EH (cell line): ENCODE measurements around the gene MRAS.

Experiments used
- DNase-seq: peaks from one replicate; pipeline ENCODE4 v3.0.0-alpha.2; 2015; ENCODE audit warnings: low read depth

The MRAS gene

DNA sequence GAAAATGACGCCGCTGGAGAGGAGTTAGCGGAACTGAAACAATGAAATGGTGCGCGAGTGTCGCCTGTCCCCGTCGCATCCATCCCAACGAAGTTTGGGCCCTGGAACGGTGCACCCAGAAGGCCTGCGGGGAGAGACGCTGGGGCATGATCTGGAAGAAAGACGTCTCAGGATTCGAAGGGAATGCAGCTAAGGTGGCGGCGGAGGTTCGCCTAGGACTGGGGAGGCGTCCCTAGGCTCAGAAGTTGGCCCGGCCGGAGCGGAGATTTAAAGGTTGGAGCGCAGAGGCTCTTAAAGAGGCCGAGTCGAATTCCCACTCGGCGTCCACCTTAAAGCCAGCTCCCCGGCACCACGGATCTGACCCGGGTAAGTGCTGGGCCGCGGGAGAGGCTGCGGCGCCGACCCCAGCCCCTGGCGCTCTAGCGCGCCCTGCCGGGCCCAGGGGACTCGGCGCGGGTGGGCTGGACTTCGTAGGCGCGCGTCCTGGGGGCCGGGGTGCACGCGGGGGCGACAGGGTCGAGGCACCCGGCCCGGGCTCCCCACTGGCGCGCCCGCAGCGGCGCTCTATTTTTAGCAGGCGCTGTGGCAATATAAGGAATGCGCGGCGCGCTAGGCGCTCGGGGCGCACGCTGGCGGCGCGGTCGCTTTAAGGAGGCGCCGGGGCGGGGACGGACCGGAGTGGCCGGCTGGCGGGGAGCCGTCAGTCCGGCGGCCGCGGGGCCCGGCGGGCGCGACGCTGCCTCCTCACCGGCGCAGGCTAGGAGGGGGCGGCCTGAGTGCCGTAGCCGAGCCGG lies at the start of gene MRAS:
Gene MRAS, plus strand, starts transcription at position 620 of the 794 bp plus-strand sequence. CDS start 24,305 bp downstream, outside the sequence.
- DNase-seq, result peak; percentile 88

DNA sequence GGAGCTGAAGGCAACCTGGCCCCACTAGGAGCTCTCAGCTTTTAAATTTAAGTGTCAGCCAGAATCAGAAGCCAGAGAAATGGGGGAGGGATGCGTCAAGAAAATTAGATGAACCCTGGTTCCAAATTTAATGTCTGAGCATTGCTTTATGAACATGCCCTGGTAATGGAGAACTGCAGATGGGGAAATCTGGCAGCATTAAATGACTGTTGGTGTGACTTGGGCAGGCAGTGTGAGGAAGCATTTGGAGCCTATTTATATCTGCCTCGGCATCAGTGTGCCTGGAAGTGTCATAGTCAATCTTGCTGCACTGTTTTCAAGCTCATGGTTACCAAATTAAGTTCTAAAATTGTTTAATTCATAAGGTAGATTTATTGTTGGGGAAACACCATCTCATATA lies 47.7 kb upstream of the MRAS start:
- no peak for DNase-seq

DNA sequence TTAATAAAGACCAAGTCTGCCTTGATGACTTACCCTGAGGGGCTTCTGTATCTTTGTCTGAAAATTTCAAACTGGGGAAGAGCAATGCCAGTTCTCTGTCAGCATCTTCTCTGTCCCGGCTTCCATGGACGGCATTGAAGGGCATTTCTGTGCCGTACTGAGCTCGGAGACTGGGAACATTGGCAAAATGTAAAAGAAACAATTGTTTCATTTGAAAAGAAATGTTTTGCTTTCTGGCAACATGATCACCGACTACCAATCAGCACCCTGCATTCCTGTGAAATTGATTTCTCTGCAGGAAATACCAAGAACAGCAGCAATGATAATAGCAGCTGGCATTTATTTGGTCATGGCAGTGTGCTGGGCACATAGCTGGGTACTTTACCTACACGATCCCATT lies 44.9 kb upstream of the MRAS start:
- no peak for DNase-seq

DNA sequence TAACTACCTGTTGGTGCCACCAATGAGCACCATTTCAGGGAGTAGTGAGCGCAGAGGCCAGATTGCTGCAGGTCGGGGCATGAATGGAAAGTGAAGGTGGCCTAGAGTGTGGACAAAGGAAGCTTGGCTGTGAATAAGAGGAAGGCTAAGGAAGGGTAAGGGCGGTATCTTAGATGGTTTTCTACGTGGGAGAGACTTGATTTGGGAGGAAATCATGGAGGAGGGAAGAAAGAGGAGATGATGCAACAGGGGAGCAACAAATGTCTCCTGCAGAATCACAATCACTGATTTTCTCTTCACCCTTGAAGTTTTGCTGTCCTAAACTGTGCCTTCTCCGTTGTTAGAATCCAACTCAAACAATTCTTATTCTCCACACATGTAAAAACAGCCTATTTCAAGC lies 40.5 kb upstream of the MRAS start:
- DNase-seq, result no peak

DNA sequence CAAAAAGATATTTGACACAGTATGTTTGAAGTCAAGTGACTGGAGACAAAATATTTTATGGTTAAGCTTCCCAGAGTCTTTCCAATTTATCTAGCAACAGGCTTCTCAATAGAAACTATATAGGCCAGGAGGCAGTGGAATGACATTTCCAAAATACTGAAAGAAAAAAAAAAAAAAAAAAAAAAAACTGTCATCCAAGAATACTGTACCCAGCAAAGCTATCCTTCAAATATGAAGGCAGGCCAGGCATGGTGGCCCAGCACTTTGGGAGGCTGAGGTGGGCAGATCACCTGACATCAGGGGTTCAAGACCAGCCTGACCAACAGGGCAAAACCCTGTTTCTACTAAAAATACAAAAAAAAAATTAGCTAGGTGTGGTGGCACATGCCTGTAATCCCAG lies 39.6 kb upstream of the MRAS start:
- no peak for DNase-seq

DNA sequence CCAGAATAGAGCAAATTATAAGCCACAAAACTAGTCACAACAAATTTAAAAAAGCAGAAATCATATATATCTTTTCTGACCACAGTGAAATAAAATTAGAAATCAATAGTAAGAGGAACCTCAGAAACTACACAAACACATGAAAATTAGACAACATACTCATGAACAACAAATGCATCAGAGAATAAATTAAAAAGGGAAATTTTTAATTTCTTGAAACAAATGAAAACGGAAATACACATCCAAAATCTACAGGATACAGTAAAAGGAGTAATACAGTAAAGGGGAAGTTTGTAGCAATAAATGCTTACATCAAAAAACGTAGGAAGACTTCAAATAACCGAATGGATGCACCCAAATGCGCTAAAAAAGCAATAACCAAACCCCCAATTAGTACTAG lies 37.9 kb upstream of the MRAS start:
- no peak for DNase-seq

DNA sequence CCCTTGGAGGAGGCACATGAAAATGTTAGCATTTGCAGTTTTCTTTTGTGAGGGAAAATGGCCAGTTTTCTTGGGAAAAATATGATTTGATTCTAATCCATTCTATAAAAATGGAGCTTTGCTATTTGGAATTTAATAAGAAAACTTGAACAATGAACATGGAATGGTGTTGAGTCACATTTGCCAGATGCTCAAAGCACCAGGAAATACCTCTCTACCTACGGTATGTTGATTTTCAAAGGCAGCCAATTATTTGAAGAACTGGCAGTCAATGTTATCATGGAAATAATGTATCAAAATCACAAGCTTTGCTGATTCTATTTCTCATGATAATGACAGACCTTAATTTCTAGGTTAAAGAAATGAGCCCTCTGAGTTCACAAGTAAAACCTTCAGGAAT lies 33.6 kb upstream of the MRAS start:
- DNase-seq, result peak; percentile 24

DNA sequence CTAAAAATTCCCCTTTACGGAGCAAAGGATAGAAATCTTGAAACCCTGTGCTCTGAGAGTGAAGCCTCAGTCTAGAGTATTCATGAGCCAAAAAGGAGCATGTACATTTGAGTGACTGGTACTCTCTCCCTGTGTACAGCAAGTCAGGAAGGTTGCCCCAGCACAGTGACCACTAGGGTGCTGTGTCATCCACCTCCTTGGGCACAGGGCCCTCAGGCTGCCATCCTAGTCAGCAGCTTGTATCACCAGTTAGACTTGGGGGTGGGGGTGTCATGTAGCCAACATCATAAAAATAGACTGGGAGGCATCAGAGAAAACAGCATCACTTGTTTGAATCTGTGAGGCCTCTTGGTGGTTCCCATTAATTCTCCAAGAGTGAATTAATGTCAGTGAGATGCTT lies 30.7 kb upstream of the MRAS start:
- DNase-seq, result no peak

DNA sequence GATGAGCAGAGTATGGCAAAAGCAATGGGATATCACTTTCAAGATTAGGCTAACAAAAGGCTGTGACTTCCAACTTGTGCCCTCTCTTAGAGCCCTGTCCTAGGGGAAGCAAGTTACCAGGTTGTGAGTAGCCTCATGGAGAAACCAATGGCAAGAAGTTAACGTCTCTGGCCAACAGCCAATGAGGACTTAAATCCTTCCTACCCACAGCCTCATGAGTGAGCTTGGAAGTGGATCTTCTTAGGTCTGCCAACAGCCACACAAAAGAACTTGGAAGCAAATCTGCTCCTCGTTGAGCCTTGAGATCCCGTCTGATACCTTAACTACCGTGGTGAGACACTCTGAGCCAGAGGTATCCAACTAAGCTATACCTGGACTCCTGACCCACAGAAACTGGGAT lies 24.4 kb upstream of the MRAS start:
- DNase-seq, result no peak

DNA sequence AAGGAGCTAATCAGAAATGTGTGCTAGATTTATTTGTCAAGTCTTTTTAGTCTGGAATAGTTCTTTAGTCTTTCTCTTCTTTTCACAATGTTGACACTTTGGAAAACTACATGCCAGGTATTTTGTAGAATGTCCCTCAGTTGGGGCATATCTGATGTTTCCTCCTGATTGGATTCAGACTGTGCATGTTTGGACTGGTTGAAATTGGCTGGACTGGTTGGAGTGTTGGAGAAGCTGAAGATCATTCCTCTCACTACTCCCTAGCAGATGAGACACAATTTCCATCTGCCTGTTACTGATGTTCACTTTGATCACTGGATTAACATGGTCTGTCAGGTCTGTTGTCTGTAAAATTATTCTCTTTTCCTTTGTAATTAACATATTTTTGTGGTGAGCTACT lies 22.4 kb upstream of the MRAS start:
- no peak for DNase-seq

DNA sequence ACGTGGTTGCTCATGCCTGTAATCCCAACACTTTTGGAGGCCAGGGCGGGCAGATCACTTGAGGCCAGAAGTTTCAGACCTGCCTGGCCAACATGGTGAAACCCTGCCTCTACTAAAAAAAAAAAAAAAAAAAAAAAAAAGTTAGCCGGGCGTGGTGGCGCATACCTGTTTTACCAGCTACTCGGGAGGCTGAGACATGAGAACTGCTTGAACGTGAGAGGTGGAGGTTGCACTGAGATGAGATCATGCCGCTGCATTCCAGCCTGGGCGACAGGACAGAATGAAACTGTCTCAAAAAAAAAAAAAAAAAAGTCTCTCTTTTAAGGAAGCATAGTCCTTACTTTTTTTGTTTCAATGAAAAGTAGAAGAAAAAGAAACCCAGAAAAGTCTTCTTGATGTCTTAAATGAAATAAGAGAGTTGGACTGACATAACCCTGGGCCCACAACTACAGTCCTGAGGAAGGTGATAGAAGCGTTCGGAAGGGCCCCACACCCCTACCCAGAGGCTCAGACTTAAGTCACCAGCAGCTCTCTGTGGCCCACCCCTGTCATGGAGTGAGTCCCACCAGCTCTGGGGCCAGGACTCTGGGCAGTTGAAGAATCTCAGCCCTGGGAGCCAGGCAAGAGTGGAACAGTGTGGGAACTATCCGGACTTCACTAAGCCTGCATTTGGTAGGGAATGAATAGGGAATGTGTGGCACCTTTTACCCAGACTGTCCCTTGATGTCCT lies 21.3 kb upstream of the MRAS start:
- DNase-seq, result no peak

DNA sequence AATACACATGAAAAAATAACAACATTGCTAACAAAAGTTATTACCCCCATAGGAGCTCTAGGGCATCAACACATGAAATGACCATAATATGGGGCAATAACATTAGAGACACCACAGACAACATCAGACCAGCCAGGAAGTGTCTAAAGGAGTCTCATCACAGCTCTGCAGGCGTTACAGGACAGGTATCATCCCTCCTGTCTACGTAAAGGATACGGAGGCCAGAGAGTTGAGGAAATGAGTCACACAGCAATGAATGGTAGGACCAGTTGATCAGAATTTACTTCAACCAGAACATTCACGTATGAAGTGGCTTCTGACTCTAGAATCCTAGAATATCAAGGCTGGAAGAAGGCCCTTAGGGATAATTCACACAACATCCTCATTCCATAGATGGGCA lies 20.5 kb upstream of the MRAS start:
- DNase-seq, result no peak

DNA sequence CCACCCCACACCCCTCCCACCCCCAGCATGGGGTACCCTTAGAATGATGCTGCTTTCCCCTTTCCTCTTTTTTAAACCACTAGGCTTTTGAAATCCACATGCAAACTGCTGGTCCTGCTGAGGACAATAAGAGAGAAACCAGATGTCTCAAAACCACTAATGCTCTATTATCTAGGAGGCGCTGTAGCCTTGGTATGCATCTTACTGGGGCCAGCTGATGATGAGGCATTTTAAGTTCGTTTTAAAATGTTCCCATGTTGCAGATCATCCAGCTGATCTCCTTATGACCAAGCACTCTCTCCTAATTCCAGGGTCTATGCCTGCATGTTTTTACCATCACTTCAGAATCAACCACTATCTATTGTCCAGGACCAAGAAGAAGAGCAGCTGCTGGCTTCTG lies 20.0 kb upstream of the MRAS start:
- DNase-seq, result peak; percentile 44

DNA sequence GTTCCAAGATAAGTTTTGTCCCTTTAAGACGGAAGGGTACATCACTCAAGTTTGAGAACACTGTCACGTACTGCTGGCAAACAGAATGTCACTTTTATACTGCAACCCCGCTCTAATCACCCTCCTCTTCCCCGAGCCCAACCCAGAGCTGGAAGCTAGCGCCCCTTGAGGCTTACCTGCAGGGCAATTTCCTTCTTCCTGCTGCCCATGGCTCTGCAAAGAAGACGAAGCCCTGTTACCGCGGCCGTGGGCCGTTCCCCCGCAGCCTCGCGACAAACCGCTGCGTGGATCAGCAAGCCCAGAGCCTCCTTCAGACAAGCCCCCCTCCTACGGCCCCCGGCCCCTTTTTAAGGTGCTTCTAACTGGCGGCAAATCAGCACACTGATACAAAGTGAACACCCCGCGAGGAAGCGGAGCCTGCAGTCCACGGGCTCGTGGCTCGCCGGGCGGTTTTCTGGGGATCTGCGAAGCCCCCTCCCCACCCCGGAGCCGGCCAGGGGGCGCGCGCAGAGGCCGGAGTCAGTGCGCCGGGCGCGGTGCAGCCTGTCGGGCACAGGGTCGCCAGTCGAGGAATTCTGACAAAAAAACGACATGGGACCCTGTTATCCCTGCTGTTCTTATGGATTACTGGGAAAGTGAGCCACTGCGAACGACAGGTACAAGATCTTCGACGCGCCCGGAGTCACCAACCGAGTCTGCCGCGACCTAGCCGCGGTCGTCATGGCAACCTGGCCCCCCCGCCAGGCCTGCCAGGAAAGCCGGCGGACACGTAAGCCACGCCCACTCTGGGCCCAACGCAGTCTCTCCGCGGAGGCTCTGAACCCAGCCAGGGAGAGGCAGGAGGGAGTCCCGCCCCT lies 19.0 kb upstream of the MRAS start, which contains the start of gene NME9:
Gene NME9, minus strand, starts transcription at position 725 of the 857 bp plus-strand sequence. Its CDS starts 516 bp downstream, at position 209.
- DNase-seq, result peak; percentile 87

DNA sequence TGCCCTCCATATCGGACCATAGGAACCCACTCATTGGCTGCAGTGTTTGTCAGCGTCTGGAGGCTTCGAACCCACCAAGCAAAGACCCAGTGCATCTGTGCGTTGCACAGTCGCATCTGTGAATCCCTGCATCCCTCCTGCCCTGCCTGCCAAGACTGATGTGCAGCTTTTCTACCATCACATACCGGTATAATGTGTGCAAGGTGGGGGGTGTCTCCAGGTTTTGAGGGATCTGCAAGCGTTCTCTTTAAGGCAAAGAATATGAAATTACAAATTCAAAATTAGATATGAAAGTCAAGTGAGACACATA lies 18.4 kb upstream of the MRAS start:
- no peak for DNase-seq

DNA sequence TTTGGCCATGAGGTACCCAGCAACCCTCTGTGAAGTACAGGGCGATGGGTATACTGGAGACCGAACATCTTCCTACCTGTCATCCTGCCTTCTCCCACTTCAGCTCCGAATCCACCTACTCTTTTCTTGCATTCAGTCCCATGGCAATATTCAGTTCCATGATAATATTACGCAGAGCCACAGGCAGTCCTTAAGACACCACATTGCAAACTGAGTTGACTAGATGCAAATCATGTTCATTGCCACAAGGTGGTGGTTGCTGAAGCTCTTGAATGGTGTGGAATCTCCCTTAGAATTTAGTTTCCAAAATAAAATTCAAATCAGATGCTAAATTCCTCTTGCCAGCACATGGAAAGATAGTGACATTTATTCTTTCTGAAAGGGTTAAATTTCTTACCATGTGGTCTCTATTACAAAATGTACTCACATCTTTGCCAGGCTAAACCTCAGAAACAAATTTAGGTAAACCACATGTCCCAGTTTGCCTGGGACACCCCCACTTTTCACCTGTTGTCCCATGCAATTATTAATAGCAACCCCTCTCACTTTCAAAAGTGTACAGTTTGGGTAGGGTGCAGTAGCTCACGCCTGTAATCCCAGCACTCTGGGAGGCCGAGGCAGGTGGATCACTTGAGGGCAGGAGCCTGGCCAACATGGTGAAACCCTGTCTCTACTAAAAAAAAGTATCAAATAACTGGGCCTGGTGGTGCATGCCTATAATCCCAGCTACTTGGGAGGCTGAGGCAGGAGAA lies 17.1 kb upstream of the MRAS start:
- no peak for DNase-seq

DNA sequence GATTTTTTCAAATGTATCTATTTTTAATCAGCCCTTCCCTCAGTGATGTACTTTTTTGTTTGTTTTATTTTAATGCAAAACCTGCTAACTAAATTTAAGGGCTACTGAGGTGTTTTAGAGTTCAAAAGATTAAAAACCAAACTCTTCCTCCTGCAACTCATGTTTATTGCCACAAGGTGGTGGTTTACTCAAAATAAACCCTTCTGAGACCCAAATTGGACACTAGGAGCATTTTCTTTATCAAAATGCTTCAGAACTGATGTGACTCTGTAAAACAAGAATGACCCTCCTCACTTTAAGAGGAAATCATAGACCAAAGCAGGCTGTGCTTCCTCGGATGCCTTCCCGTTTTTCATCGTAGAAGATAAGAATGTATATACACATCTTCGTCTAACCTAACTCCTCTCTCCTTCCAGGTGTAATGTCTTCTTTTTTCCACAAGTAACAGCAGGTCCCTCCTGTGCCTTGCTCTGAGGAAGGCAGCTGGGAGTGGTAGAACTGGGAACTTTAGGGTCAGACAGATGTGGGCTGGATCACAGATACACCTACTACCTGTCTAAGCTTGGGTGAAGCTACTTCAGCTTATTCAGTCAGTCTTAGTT lies 15.8 kb upstream of the MRAS start:
- peak; percentile 51 for DNase-seq

DNA sequence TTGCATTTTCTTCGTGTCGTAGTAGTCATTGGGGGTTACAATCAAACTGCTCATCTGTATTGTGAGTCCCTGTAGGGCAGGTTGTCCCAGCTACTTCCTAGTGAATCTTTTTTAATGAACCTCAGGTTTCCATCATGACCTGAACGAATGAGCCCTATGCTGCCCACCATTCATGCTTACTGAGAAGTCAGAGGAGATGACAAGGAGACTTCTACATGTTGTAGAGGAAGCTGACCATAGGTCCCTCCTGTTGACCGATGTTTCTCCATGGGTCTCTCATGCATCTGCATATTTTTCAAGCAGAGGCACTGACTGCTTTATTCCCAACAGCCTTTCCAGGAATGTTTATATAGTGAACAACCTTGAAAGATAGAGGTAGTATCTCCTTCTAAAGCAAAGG lies 13.8 kb upstream of the MRAS start:
- DNase-seq, result no peak

DNA sequence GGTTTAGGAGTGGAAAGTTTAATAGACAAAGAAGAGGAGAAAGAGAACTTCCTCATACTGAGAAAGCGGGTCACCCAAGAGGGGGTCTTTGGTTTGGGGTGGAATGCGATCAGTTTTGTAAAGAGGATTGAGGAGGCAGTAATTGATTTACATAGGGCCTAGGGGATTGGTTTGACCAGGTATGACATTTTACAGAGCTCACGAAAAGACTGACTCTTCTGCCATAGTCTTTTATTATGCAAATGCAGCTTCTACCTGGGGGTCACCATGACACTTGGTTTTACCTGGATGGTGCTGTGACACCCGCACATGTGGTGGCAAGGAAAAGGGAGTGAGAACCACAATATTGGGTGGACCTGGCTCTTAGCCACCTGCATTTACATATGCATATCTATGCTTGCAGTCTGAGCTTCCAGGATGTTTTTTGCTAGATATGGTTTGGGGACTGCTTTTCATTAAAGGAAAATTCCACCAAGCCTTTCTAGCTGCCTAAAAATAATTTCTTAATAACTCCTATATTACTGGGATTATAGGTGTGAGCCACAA lies 11.9 kb upstream of the MRAS start:
- no peak for DNase-seq

DNA sequence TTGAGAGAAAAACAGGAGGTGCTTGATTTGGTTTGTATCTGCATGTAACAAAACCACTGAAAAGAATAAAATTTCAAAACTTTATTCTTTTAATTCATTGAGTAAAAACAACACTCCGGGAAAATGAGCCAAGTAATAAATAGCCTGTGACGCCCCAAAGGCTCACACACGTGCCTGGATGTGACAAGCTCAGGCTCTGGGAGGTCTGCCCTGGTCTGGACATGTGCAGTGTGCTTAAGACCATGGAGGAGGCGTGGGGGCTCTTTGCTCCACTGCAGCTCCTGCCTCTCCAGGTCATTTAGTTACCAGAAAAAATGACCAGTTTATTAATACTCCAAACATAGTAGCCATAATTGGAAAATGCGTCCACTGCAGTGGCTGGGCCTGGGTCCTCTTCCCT lies 10.1 kb upstream of the MRAS start:
- DNase-seq, result no peak

DNA sequence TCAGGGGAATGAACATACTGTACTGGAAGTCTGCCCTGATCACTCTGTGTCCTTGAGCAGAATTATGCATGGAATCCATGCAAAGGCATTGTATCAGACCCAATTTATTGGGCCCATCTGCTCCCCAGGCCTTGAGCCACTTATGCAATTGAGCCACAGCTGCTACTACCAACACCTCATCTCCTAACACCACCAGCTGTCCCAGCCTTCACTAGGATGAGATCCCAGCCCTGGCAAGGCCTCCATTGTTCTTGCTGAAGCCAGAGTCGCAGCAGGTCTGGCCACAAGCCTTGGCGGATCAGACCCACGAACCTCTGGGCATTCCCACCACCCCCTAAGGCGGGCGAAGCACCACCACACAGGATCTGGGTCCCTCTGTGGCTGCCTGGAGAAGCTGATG lies 9.6 kb upstream of the MRAS start:
- no peak for DNase-seq
